ENCODE data around the gene LRRC75A. TPM values are rescaled to one million over a fixed set of nuclear protein-coding genes. Genes with fewer than 3 reads are reported as not detected.

Gene LRRC75A
- polyA plus RNA-seq, 1 donor (not counting 4 experiments of a cell fraction or from before 2014, with no cell fraction given) = not detected

DNA sequence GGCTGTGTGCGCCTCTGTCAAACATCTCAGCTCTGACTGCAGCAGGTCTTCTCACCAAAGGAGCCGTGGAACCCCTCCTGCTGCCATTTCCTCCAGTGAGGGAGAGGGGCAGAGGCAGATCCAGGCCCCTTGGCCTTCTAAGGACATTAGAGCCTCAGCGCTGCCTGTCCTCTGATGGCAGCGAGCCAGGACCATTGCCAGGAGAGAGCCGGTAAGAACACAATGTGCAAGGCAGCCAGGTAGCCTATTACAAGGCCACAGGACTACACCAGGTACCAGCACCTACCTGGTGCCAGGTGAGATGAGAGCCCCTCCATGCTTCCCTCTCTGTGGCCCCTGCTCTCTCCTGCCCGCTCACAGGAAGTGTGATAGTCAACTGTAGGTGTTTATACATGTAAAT, 11.0 kb downstream of the LRRC75A start:
- Histone ChIP-seq H3K27me3 (ENCODE audit: control insufficient read depth, extremely low read depth, insufficient read depth, low read length) (peaks cover 25% of the 10 kb centered on the region), H3K4me1 (ENCODE audit: control insufficient read depth, extremely low read depth, insufficient read depth, low read length) (peaks cover 2% of the 10 kb centered on the region), H3K36me3 (ENCODE audit: control insufficient read depth in 2 of 2, extremely low read depth in 1 of 2, insufficient read depth in 2 of 2, low read length in 2 of 2) (no peaks in the 10 kb centered on the region), H3K79me2 (ENCODE audit: control insufficient read depth, insufficient read depth, low read length) (no peaks in the 10 kb centered on the region), H3K9me1 (ENCODE audit: control insufficient read depth, extremely low read depth, insufficient read depth, low read length) (no peaks in the 10 kb centered on the region), H3K9ac (ENCODE audit: control insufficient read depth, extremely low read depth, insufficient read depth, low read length) (no peak overlapping the region), H4K20me1 (ENCODE audit: control insufficient read depth, extremely low read depth, insufficient read depth, low read length) (no peaks in the 10 kb centered on the region), H2AFZ (ENCODE audit: control insufficient read depth, low read length) (no peak overlapping the region), H3K27ac (ENCODE audit: control insufficient read depth, insufficient read depth, low read length) (no peak overlapping the region), H3K9me3 (ENCODE audit: control insufficient read depth, low read depth, low read length) (no peaks in the 10 kb centered on the region), H3K4me3 (ENCODE audit: control insufficient read depth in 2 of 3, extremely low read depth in 1 of 3, insufficient read depth in 2 of 3, low read depth in 1 of 3, low read length in 3 of 3) (no peak overlapping the region), H3K4me2 (ENCODE audit: control insufficient read depth, extremely low read depth, insufficient read depth, low read depth, low read length) (no peak overlapping the region)
- DNase-seq (ENCODE audit: low read depth, low spot score) (no peak), FAIRE-seq (no peak)
- dilution Hi-C loops (cut with MboI; ENCODE audit: extremely low pct_ligation_motif_present, low sequenced_read_pairs) = no loop called here
- no peak for TF ChIP-seq EZH2 (IDR thresholded peaks at IDR 0.05; ENCODE audit: low read length)
- no peak for TF ChIP-seq CTCF (optimal IDR thresholded peaks at IDR 0.05 in 1 of 3, IDR thresholded peaks at IDR 0.05 in 1 of 3, conservative IDR thresholded peaks at IDR 0.05 in 1 of 3; ENCODE audit: extremely low read depth in 1 of 3, insufficient read depth in 2 of 3, low read length in 3 of 3)

GRCh38 chr17:16479264-16479663, 12.7 kb downstream of the LRRC75A start:
- FAIRE-seq = no peak
- Histone ChIP-seq H2AFZ (ENCODE audit: control insufficient read depth, low read length) (no peak overlapping the region), H3K27me3 (ENCODE audit: control insufficient read depth, extremely low read depth, insufficient read depth, low read length) (peaks cover 22% of the 10 kb centered on the region), H3K4me1 (ENCODE audit: control insufficient read depth, extremely low read depth, insufficient read depth, low read length) (no peaks in the 10 kb centered on the region), H3K79me2 (ENCODE audit: control insufficient read depth, insufficient read depth, low read length) (no peaks in the 10 kb centered on the region), H4K20me1 (ENCODE audit: control insufficient read depth, extremely low read depth, insufficient read depth, low read length) (no peaks in the 10 kb centered on the region), H3K9ac (ENCODE audit: control insufficient read depth, extremely low read depth, insufficient read depth, low read length) (no peak overlapping the region), H3K9me3 (ENCODE audit: control insufficient read depth, low read depth, low read length) (no peaks in the 10 kb centered on the region), H3K36me3 (ENCODE audit: control insufficient read depth in 2 of 2, extremely low read depth in 1 of 2, insufficient read depth in 2 of 2, low read length in 2 of 2) (no peaks in the 10 kb centered on the region), H3K27ac (ENCODE audit: control insufficient read depth, insufficient read depth, low read length) (no peak overlapping the region), H3K9me1 (ENCODE audit: control insufficient read depth, extremely low read depth, insufficient read depth, low read length) (no peaks in the 10 kb centered on the region), H3K4me2 (ENCODE audit: control insufficient read depth, extremely low read depth, insufficient read depth, low read depth, low read length) (no peak overlapping the region), H3K4me3 (ENCODE audit: control insufficient read depth in 2 of 3, extremely low read depth in 1 of 3, insufficient read depth in 2 of 3, low read depth in 1 of 3, low read length in 3 of 3) (no peak overlapping the region)
- TF ChIP-seq EZH2 (IDR thresholded peaks at IDR 0.05; ENCODE audit: low read length) = no peak
- TF ChIP-seq CTCF (optimal IDR thresholded peaks at IDR 0.05 in 1 of 3, IDR thresholded peaks at IDR 0.05 in 1 of 3, conservative IDR thresholded peaks at IDR 0.05 in 1 of 3; ENCODE audit: extremely low read depth in 1 of 3, insufficient read depth in 2 of 3, low read length in 3 of 3) = no peak
- dilution Hi-C loops (cut with MboI; ENCODE audit: extremely low pct_ligation_motif_present, low sequenced_read_pairs) = no loop called here
- DNase-seq (ENCODE audit: low read depth, low spot score) = no peak

Data from keratinocyte (primary cell).